OCI-LY1 (cell line): ENCODE measurements around the gene MUS81.

Experiments used
- H2AFZ ChIP-seq: fragments of 200-600 bp; sonication (generic), shearing (Covaris generic); 2 replicates; pipeline ENCODE4 v1.6.0; 2014; ENCODE audit warnings: antibody characterized with exemption, mild to moderate bottlenecking, low read length
- H3F3A ChIP-seq: fragments of 200-600 bp; sonication (generic), shearing (Covaris generic); 2 replicates; pipeline ENCODE4 v1.6.0; 2014; ENCODE audit warnings: mild to moderate bottlenecking, antibody characterized with exemption, low read length, moderate library complexity; ENCODE audit not compliant: insufficient read depth
- H3K27ac ChIP-seq: fragments of 200-600 bp; sonication (generic); 2 replicates; pipeline ENCODE4 v1.5.1; 2014; ENCODE audit warnings: low read length, mixed run types, mild to moderate bottlenecking, low read depth; ENCODE audit not compliant: poor library complexity, severe bottlenecking
- H3K27me3 ChIP-seq: fragments of 200-600 bp; sonication (generic); 2 replicates; pipeline ENCODE4 v1.6.0; 2014; ENCODE audit warnings: antibody characterized with exemption, mild to moderate bottlenecking, low read length, moderate library complexity; ENCODE audit not compliant: insufficient read depth
- H3K36me3 ChIP-seq: fragments of 200-600 bp; sonication (generic); 2 replicates; pipeline ENCODE4 v1.6.1; 2014; ENCODE audit warnings: mild to moderate bottlenecking, antibody characterized with exemption, low read length, moderate library complexity, mixed read lengths; ENCODE audit not compliant: insufficient read depth
- H3K4me1 ChIP-seq: fragments of 200-600 bp; sonication (generic); 2 replicates; pipeline ENCODE4 v1.5.1; 2014; ENCODE audit warnings: mild to moderate bottlenecking, low read length, moderate library complexity; ENCODE audit not compliant: insufficient read depth, severe bottlenecking
- H3K4me2 ChIP-seq: fragments of 200-600 bp; sonication (generic), shearing (Covaris generic); 2 replicates; pipeline ENCODE4 v1.6.1; 2014; ENCODE audit warnings: low read length
- H3K4me3 ChIP-seq: fragments of 200-600 bp; sonication (generic); 2 replicates; pipeline ENCODE4 v1.5.1; 2014; ENCODE audit warnings: low read length, low read depth, mild to moderate bottlenecking, mixed read lengths; ENCODE audit not compliant: poor library complexity, severe bottlenecking
- H3K79me2 ChIP-seq: fragments of 200-600 bp; shearing (Covaris generic); 2 replicates; pipeline ENCODE4 v1.6.1; 2016; ENCODE audit warnings: mixed run types, low read length, mixed read lengths; ENCODE audit not compliant: insufficient read depth
- H3K9ac ChIP-seq: fragments of 200-600 bp; sonication (generic), shearing (Covaris generic); 2 replicates; pipeline ENCODE4 v1.6.1; 2014; ENCODE audit warnings: mild to moderate bottlenecking, low read length, mixed read lengths
- H3K9me2 ChIP-seq: fragments of 200-600 bp; sonication (generic), shearing (Covaris generic); 2 replicates; pipeline ENCODE4 v1.6.1; 2014; ENCODE audit warnings: low read depth, mild to moderate bottlenecking, low read length, mixed read lengths
- H3K9me3 ChIP-seq: fragments of 200-600 bp; shearing (Covaris generic); 2 replicates; pipeline ENCODE4 v1.6.1; 2014; ENCODE audit warnings: low read length, mixed read lengths
- H4K20me1 ChIP-seq: fragments of 200-600 bp; sonication (generic), shearing (Covaris generic); 2 replicates; pipeline ENCODE4 v1.6.0; 2016; ENCODE audit warnings: mild to moderate bottlenecking, low read length; ENCODE audit not compliant: insufficient read depth
- CTCF ChIP-seq: fragments of 200-600 bp; sonication (generic), shearing (Covaris generic); IDR thresholded peaks from 2 replicates; pipeline ENCODE4 v1.5.1; 2017; ENCODE audit warnings: mild to moderate bottlenecking, antibody characterized with exemption, low read length, moderate library complexity, mixed read lengths
- EZH2 ChIP-seq: fragments of 200-600 bp; sonication (generic), shearing (Covaris generic); IDR thresholded peaks from 2 replicates; pipeline ENCODE4 v1.8.0; 2017; ENCODE audit warnings: borderline replicate concordance, mixed run types, mild to moderate bottlenecking, antibody characterized with exemption, low read length, moderate library complexity, mixed read lengths

The MUS81 gene

GRCh38 chr11:65903068-65903481 is 42.8 kb downstream of the MUS81 start:
- Histone ChIP-seq H2AFZ (no peak overlapping the region), H3K4me2 (no peak overlapping the region), H3K9ac (no peak overlapping the region), H3K36me3 (no peaks in the 10 kb centered on the region), H3K79me2 (no peaks in the 10 kb centered on the region), H3K4me3 (no peak overlapping the region), H4K20me1 (no peaks in the 10 kb centered on the region), H3F3A (no peaks in the 10 kb centered on the region), H3K27ac (no peak overlapping the region), H3K4me1 (peaks cover 19% of the 10 kb centered on the region), H3K9me3 (no peaks in the 10 kb centered on the region), H3K27me3 (peaks cover 13% of the 10 kb centered on the region), H3K9me2 (no peaks in the 10 kb centered on the region)
- TF ChIP-seq EZH2, result no peak
- no peak for TF ChIP-seq CTCF

- Histone ChIP-seq H3F3A (no peaks in the 10 kb centered on the region), H3K27me3 (peaks cover 8% of the 10 kb centered on the region; the same call in 1 of the 2 replicates), H3K9ac (no peak overlapping the region)
Measured at GRCh38 chr11:65903715-65904114, 43.5 kb downstream of the MUS81 start.

GRCh38 chr11:65906602-65907001 is 46.4 kb downstream of the MUS81 start:
- H3K9me2 ChIP-seq, result no peaks in the 10 kb centered on the region
- no peaks in the 10 kb centered on the region for H3K4me1 ChIP-seq
- H3K4me3 ChIP-seq, result no peak overlapping the region
- H3K9ac ChIP-seq, result no peak overlapping the region
- TF ChIP-seq CTCF (no peak), EZH2 (no peak)
- no peaks in the 10 kb centered on the region for H3K79me2 ChIP-seq
- no peak overlapping the region for H3K4me2 ChIP-seq
- no peak overlapping the region for H3K27ac ChIP-seq
- no peaks in the 10 kb centered on the region for H4K20me1 ChIP-seq
- H3K9me3 ChIP-seq, result no peaks in the 10 kb centered on the region
- H3K27me3 ChIP-seq, result peaks cover 12% of the 10 kb centered on the region
- no peaks in the 10 kb centered on the region for H3F3A ChIP-seq
- H2AFZ ChIP-seq, result no peak overlapping the region
- no peaks in the 10 kb centered on the region for H3K36me3 ChIP-seq

More at GRCh38 chr11:65903715-65904114, 43.5 kb downstream of the MUS81 start:
- Histone ChIP-seq H3K4me1 (peaks cover 19% of the 10 kb centered on the region), H3K27ac (no peak overlapping the region), H3K4me3 (no peak overlapping the region), H4K20me1 (no peaks in the 10 kb centered on the region), H3K4me2 (no peak overlapping the region), H3K79me2 (no peaks in the 10 kb centered on the region), H3K9me2 (no peaks in the 10 kb centered on the region), H3K36me3 (no peaks in the 10 kb centered on the region), H3K9me3 (no peaks in the 10 kb centered on the region), H2AFZ (no peak overlapping the region)
- TF ChIP-seq EZH2 (no peak), CTCF (no peak)
